C4-2B (cell line): ENCODE results near the gene ADGRD2.

Experiments used
- H3K27ac ChIP-seq: fragments of 450-650 bp; 2 replicates; pipeline ENCODE4 v1.5.1; 2017
- ZFX ChIP-seq: fragments of 450-650 bp; IDR thresholded peaks from 2 replicates; pipeline ENCODE4 v1.6.1; 2017
- TF ChIP-seq, protein P1 (sequence below): fragments of 450-650 bp; conservative IDR thresholded peaks from 2 replicates; pipeline ENCODE4 v1.5.1; 2017; ENCODE audit warnings: mild to moderate bottlenecking

The ADGRD2 gene

DNA sequence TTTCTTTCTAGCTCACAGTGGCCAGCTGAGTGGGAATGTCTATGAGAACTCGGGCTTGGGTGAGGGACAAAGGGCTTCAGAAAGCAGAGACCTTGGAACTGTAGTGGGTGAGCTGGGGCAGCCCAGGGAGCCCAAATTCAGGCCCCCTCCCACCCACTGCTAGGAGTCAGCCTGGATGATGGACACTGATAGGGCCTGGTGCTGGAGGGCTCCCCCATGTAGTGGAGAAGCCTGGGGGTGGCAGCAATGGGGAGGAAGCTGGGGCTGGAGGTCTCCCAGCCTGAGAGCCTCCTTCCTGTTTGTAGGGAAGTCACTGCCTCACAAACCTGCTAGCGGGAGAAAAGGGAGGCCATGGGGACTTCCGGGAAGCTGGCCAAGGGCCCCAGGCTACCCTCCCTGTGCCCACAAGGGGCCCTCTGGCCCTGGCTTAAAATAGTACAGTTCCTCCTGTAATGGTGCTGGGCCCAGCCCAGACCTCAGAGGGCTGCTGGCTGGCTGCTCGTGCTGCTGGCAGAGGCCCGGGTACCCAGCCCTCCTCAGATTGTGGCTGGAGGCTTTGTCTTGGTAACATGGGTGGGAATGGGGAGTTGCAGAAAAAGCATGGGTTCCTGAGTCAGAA, 63.2 kb downstream of the ADGRD2 start:
- H3K27ac ChIP-seq = no peak overlapping the region
- TF ChIP-seq, protein P1, sequence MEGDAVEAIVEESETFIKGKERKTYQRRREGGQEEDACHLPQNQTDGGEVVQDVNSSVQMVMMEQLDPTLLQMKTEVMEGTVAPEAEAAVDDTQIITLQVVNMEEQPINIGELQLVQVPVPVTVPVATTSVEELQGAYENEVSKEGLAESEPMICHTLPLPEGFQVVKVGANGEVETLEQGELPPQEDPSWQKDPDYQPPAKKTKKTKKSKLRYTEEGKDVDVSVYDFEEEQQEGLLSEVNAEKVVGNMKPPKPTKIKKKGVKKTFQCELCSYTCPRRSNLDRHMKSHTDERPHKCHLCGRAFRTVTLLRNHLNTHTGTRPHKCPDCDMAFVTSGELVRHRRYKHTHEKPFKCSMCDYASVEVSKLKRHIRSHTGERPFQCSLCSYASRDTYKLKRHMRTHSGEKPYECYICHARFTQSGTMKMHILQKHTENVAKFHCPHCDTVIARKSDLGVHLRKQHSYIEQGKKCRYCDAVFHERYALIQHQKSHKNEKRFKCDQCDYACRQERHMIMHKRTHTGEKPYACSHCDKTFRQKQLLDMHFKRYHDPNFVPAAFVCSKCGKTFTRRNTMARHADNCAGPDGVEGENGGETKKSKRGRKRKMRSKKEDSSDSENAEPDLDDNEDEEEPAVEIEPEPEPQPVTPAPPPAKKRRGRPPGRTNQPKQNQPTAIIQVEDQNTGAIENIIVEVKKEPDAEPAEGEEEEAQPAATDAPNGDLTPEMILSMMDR = no peak
- TF ChIP-seq ZFX = no peak

DNA sequence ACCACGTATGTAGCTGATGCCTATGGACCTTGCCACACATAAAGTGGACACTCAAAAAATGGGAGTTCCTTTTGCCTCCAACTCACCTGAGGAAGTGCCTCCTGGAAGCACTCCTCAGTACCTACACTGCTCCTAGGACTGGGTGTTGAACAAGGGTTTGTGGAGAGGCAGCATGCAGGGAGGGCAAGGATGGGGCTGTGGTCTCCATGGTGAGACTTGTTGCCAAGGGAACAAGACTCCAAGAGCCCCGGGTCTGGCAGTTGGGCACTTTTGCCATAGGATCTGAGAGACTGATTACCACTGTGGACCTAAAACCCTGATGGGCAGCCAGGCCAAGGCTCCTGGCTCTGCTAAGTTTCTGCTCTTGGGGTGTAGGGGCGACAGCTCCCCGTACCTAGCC, 63.9 kb downstream of the ADGRD2 start:
- no peak overlapping the region for H3K27ac ChIP-seq
- TF ChIP-seq ZFX = no peak
- TF ChIP-seq, protein P1 = no peak

DNA sequence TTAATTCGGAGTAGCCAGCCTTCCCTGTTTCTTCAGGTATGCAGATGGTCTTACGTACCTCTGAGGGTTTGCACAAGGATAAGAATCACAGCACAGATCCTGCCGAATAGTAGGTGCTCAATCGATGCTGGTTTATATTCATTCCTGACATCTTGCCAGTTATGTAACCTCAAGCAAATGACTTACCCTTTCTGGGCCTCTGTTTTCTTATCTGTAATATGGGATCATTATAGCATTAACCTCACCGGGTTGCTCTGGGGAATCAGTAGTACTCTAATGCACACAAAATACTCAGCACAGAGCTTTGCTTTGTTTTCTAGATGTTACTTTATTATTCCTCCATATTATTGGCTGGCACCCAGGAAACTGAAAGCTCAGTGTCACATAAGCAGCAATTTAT, 64.6 kb downstream of the ADGRD2 start:
- TF ChIP-seq, protein P1 = no peak
- H3K27ac ChIP-seq = no peak overlapping the region

DNA sequence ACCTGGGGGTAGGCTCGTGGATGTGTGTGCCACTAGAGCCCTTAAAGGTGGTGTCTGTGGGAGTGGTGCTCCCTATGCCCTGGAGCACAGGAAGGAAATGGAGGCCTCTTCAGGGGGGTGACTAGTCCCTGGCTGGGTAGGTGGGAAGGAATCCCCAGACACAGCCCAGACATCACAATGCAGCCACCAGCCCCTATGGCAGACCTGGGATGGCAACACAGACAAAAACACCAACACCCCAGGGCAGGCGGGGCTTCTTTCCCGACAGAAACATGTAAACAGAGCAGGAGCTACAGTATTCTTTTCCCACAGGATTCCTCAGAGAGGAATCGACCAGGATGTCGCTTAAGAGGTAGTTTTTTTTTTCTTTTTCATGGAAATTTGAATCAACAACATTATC, 67.3 kb downstream of the ADGRD2 start:
- no peak for TF ChIP-seq ZFX
- TF ChIP-seq, protein P1 = no peak
- H3K27ac ChIP-seq = no peak overlapping the region

DNA sequence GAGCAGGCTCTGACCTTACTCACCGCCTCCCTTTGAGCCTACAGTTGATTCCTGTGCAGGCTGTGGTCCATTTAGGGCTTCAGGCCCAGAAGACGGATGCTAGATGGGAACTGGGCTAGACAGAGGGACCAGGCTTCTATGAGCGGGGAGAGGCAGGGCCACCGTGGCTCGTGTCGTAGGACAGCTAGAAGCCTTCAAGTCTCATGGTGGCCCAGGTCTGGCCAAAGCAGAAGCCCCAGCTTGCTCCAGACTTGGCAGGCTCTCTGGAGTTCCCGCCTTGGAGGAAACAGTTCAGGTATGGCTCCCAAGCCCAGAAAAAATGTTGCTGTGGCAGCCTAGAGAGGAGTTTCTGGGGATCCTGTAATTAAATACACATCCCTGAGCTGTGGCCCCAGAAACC, 67.9 kb downstream of the ADGRD2 start:
- TF ChIP-seq, protein P1 = no peak
- no peak for TF ChIP-seq ZFX
- no peak overlapping the region for H3K27ac ChIP-seq

DNA sequence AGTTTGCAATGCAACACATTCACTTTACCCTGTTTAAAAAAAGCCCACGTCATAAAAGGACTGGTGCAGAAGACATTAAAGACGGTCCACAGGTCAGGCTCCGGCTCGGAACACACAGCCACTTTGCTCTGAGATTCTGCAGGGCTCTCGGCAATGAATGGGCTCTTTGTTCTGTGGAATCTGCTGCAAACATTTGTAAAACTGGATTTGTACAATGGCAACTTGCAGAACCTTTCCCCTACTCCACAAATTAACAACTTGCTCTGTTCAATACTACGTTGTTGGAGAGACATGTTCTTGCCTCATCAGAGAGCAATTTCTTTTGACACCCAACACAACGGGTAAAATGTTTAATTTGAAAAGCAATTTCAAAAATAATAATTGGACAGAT, 70.0 kb downstream of the ADGRD2 start:
- H3K27ac ChIP-seq = no peak overlapping the region
- TF ChIP-seq, protein P1 = no peak
- no peak for TF ChIP-seq ZFX

DNA sequence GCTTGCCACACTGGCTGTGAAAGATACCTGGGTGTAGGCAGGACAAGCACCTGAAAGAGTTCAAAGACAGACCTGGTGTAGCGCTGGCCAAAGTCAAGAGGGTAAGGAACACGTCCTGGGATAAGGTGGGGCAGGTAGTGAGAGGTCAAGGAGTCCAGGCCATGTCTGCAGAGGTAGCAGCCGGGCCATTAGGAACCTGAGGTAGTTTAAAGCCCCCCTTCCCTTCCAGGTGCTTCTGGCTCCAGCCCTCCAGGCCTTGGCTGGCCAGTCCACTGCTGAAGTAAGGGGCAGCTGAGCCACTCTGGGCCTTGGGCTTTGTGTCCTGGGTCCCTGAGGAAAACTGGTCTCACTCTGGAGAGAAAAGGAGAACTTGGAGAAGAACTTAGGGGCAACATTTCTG, 70.9 kb downstream of the ADGRD2 start:
- H3K27ac ChIP-seq = no peak overlapping the region
- TF ChIP-seq ZFX = no peak
- TF ChIP-seq, protein P1 = no peak
